ENCODE measurements around the gene OR52I2.

DNA sequence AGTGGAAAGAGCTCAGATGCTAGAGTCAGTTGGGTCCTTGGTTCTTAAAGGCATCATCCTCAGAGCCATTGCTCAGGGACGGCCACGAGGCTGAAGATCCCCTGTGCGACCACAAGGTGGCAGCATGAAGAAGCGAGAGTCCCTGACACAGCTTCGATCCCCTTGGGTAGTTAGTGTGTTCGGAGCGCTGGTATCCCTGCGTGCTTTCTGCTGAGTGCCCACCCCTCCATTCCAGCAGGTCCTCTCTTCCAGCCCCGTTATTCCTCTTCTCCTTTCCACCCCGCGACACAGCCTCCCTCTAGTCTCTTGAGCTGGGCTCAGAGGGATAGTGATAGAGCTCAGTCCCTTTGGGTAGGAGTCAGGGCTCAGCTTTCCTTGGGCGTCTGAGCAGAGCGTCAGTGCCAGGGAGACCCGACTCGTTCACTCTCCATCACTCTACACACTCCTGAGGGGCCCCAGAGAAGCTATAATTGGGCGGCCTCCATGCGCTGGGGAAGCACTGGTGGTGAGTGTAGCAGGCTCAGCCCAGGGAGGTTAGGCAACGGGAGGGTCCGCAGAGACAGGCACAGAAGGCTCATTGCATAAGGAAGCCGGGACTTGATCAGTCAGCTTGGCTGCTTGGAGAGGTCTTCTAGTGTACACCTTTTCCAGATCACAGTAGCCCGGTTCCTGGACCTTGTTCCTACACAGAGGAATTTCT, 55.6 kb downstream of the OR52I2 start, which contains the start of gene OR51D1:
- TF ChIP-seq, protein P1, sequence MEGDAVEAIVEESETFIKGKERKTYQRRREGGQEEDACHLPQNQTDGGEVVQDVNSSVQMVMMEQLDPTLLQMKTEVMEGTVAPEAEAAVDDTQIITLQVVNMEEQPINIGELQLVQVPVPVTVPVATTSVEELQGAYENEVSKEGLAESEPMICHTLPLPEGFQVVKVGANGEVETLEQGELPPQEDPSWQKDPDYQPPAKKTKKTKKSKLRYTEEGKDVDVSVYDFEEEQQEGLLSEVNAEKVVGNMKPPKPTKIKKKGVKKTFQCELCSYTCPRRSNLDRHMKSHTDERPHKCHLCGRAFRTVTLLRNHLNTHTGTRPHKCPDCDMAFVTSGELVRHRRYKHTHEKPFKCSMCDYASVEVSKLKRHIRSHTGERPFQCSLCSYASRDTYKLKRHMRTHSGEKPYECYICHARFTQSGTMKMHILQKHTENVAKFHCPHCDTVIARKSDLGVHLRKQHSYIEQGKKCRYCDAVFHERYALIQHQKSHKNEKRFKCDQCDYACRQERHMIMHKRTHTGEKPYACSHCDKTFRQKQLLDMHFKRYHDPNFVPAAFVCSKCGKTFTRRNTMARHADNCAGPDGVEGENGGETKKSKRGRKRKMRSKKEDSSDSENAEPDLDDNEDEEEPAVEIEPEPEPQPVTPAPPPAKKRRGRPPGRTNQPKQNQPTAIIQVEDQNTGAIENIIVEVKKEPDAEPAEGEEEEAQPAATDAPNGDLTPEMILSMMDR (IDR thresholded peaks at IDR 0.05) = peak; percentile 85
- no peak for TF ChIP-seq EZH2phosphoT487 (IDR thresholded peaks at IDR 0.05)

Measured in neural progenitor cell (in vitro differentiated cells).